H9 (cell line): ENCODE results near the gene PLCG1. TPM values are rescaled to one million over a fixed set of nuclear protein-coding genes. Genes with fewer than 3 reads are reported as not detected.

Source experiments
- DNase-seq: peaks from one replicate; pipeline ENCODE4 v3.0.0-alpha.2; 2017
- H2AFZ ChIP-seq: one replicate; pipeline ENCODE4 v1.6.1; 2013; ENCODE audit warnings: mild to moderate bottlenecking, low read length, control low read depth, moderate library complexity
- H2AK5ac ChIP-seq: 2 replicates; pipeline ENCODE4 v1.6.1; 2013; ENCODE audit warnings: low read length, control low read depth, mixed read lengths; ENCODE audit not compliant: insufficient read length
- H2BK120ac ChIP-seq: one replicate; pipeline ENCODE4 v1.6.1; 2013; ENCODE audit warnings: low read depth, mild to moderate bottlenecking, low read length, control low read depth, inconsistent platforms; ENCODE audit not compliant: poor library complexity, severe bottlenecking
- H2BK12ac ChIP-seq: 2 replicates; pipeline ENCODE4 v1.6.1; 2013; ENCODE audit warnings: low read length, control low read depth, mixed read lengths, low read depth; ENCODE audit not compliant: insufficient read length
- H2BK15ac ChIP-seq: 2 replicates; pipeline ENCODE4 v1.6.1; 2013; ENCODE audit warnings: low read depth, low read length, control low read depth
- H2BK20ac ChIP-seq: one replicate; pipeline ENCODE4 v1.6.1; 2013; ENCODE audit warnings: low read depth, mild to moderate bottlenecking, low read length, control low read depth, inconsistent platforms; ENCODE audit not compliant: poor library complexity, severe bottlenecking
- H2BK5ac ChIP-seq: 2 replicates; pipeline ENCODE4 v1.6.1; 2013; ENCODE audit warnings: low read length, control low read depth, mixed read lengths; ENCODE audit not compliant: insufficient read length
- H3K14ac ChIP-seq: 2 replicates; pipeline ENCODE4 v1.6.1; 2013; ENCODE audit warnings: low read length, control low read depth; ENCODE audit not compliant: insufficient read depth
- H3K18ac ChIP-seq: 2 replicates; pipeline ENCODE4 v1.6.1; 2013; ENCODE audit warnings: low read depth, mild to moderate bottlenecking, mixed read lengths, low read length, control low read depth; ENCODE audit not compliant: insufficient read length
- H3K23ac ChIP-seq: 2 replicates; pipeline ENCODE4 v1.6.1; 2013; ENCODE audit warnings: low read length, control low read depth, mixed read lengths, low read depth; ENCODE audit not compliant: insufficient read length
- H3K23me2 ChIP-seq: 2 replicates; pipeline ENCODE4 v1.6.1; 2013; ENCODE audit warnings: low read depth, mild to moderate bottlenecking, mixed read lengths, low read length, control low read depth; ENCODE audit not compliant: insufficient read length, poor library complexity, severe bottlenecking
- H3K27ac ChIP-seq: 2 replicates; pipeline ENCODE4 v1.5.1; 2013; ENCODE audit warnings: low read length, control low read depth, mixed read lengths, low read depth; ENCODE audit not compliant: insufficient read length
- H3K27me3 ChIP-seq: 2 replicates; pipeline ENCODE4 v1.6.1; 2013; ENCODE audit warnings: low read length, control low read depth, inconsistent platforms; ENCODE audit not compliant: insufficient read depth
- H3K4ac ChIP-seq: 2 replicates; pipeline ENCODE4 v1.6.1; 2013; ENCODE audit warnings: low read depth, mild to moderate bottlenecking, control low read depth, inconsistent platforms, low read length, moderate library complexity
- H3K4me1 ChIP-seq: 2 replicates; pipeline ENCODE4 v1.6.1; 2013; ENCODE audit warnings: low read length, control low read depth, inconsistent platforms; ENCODE audit not compliant: insufficient read depth
- H3K4me2 ChIP-seq: 2 replicates; pipeline ENCODE4 v1.6.1; 2013; ENCODE audit warnings: low read length, control low read depth, mixed read lengths; ENCODE audit not compliant: insufficient read length, insufficient read depth
- H3K56ac ChIP-seq: 2 replicates; pipeline ENCODE4 v1.6.1; 2013; ENCODE audit warnings: low read depth, mild to moderate bottlenecking, mixed read lengths, low read length, control low read depth; ENCODE audit not compliant: insufficient read length
- H3K79me1 ChIP-seq: 2 replicates; pipeline ENCODE4 v1.6.1; 2013; ENCODE audit warnings: low read depth, mild to moderate bottlenecking, moderate library complexity, low read length, control low read depth, inconsistent platforms; ENCODE audit not compliant: insufficient read depth, poor library complexity, severe bottlenecking
- H3K79me2 ChIP-seq: 2 replicates; pipeline ENCODE4 v1.6.1; 2013; ENCODE audit warnings: low read length, control low read depth, inconsistent platforms; ENCODE audit not compliant: insufficient read depth
- H3K9ac ChIP-seq: 2 replicates; pipeline ENCODE4 v1.6.1; 2013; ENCODE audit warnings: low read length, control low read depth, mixed read lengths; ENCODE audit not compliant: insufficient read length; ENCODE audit errors: extremely low read depth
- H3K9me3 ChIP-seq: one replicate; pipeline ENCODE4 v1.6.1; 2013; ENCODE audit warnings: low read depth, low read length, inconsistent platforms; ENCODE audit not compliant: control insufficient read depth
- H3T11ph ChIP-seq: one replicate; pipeline ENCODE4 v1.6.1; 2013; ENCODE audit warnings: mild to moderate bottlenecking, low read length, control low read depth, inconsistent platforms
- H4K20me1 ChIP-seq: one replicate; pipeline ENCODE4 v1.6.1; 2013; ENCODE audit not compliant: control insufficient read depth, insufficient read length, insufficient read depth
- H4K5ac ChIP-seq: 2 replicates; pipeline ENCODE4 v1.6.1; 2013; ENCODE audit warnings: low read depth, mild to moderate bottlenecking, mixed read lengths, low read length, control low read depth; ENCODE audit not compliant: insufficient read length
- H4K8ac ChIP-seq: replicated peaks from 2 replicates; pipeline ENCODE4 v1.6.1; 2013; ENCODE audit warnings: low read length, control low read depth, mixed read lengths, low read depth; ENCODE audit not compliant: insufficient read length
- H4K91ac ChIP-seq: 2 replicates; pipeline ENCODE4 v1.6.1; 2013; ENCODE audit warnings: low read depth, mild to moderate bottlenecking, moderate library complexity, mixed read lengths, low read length, control low read depth; ENCODE audit not compliant: insufficient read length
- H3K27ac Mint-ChIP-seq, 3 experiments: 2 replicates in 2 of 3; 3 replicates in 1 of 3; pipeline ENCODE4 v1.8.0; 2020 to 2021; ENCODE audit warnings: mixed read lengths in 3 of 3, mild to moderate bottlenecking in 1 of 3, moderate library complexity in 1 of 3
- H3K27me3 Mint-ChIP-seq: 2 replicates; pipeline ENCODE4 v1.8.0; 2021; ENCODE audit warnings: low read depth, mild to moderate bottlenecking, moderate library complexity, mixed read lengths
- H3K36me3 Mint-ChIP-seq, 3 experiments: 2 replicates in 2 of 3; 3 replicates in 1 of 3; pipeline ENCODE4 v1.8.0; 2020 to 2021; ENCODE audit warnings: low read depth in 3 of 3, mixed read lengths in 3 of 3; ENCODE audit not compliant: insufficient read depth in 1 of 3
- H3K4me1 Mint-ChIP-seq, 2 experiments: 2 replicates each; pipeline ENCODE4 v1.8.0; 2020; ENCODE audit warnings: mixed read lengths in 2 of 2
- H3K4me3 Mint-ChIP-seq, 2 experiments: 2 replicates in 1 of 2; 3 replicates in 1 of 2; pipeline ENCODE4 v1.8.0; 2020 to 2021; ENCODE audit warnings: mild to moderate bottlenecking in 2 of 2, mixed read lengths in 2 of 2, moderate library complexity in 1 of 2
- H3K9me3 Mint-ChIP-seq, 2 experiments: 2 replicates in 1 of 2; 3 replicates in 1 of 2; pipeline ENCODE4 v1.8.0; 2020; ENCODE audit warnings: mild to moderate bottlenecking in 2 of 2, mixed read lengths in 2 of 2, moderate library complexity in 1 of 2
- CTCF ChIP-seq: fragments of 200-600 bp; sonication (generic); conservative IDR thresholded peaks from 3 replicates; pipeline ENCODE4 v1.8.0; 2021; ENCODE audit warnings: antibody characterized with exemption, mild to moderate bottlenecking
- WGBS: extraction: QIAGEN DNeasy Blood & Tissue Kit; methylation state at CpG from one replicate; pipeline ENCODE4 v1.1.7; 2013; ENCODE audit warnings: missing lambda C conversion rate, low lambda C conversion rate, mixed read lengths; ENCODE audit not compliant: insufficient read length; ENCODE audit errors: extremely low coverage; 5-methylcytosine and 5-hydroxymethylcytosine counted together
- total RNA-seq: library from RNA; stranded (reverse); gene quantifications from 2 replicates; pipeline ENCODE4 v1.2.1, GENCODE V29; 2021

The PLCG1 gene
- total RNA-seq, 1 experiment from 2014 or later = 171 TPM

GRCh38 chr20:41219824-41220223, 82.5 kb downstream of the PLCG1 start:
- H2AFZ ChIP-seq = no peak overlapping the region
- DNase-seq = no peak
- no peak for TF ChIP-seq CTCF
- no peaks in the 10 kb centered on the region; the same call in 1 of the 2 replicates for H3K27me3 Mint-ChIP-seq
- no peaks in the 10 kb centered on the region for H3K9me3 Mint-ChIP-seq
- H3K9ac ChIP-seq = no peak overlapping the region
- H3K27me3 ChIP-seq = no peaks in the 10 kb centered on the region
- no peak overlapping the region for H2AK5ac ChIP-seq
- no peak overlapping the region for H3K18ac ChIP-seq
- H3K36me3 Mint-ChIP-seq = no peaks in the 10 kb centered on the region
- no peak overlapping the region for H4K8ac ChIP-seq
- no peak overlapping the region for H3K27ac Mint-ChIP-seq
- no CpG with 5 or more reads among the region's 2 CpGs for WGBS
- H3K4me1 ChIP-seq = no peaks in the 10 kb centered on the region
- H3K4ac ChIP-seq = no peak overlapping the region
- no peaks in the 10 kb centered on the region for H3K23me2 ChIP-seq
- H3K4me3 Mint-ChIP-seq = no peak overlapping the region
- no peak overlapping the region for H2BK120ac ChIP-seq
- H2BK12ac ChIP-seq = no peak overlapping the region
- H3K4me2 ChIP-seq = no peak overlapping the region
- H2BK15ac ChIP-seq = no peak overlapping the region
- no peaks in the 10 kb centered on the region for H3K4me1 Mint-ChIP-seq
- no peak overlapping the region for H4K5ac ChIP-seq
- no peak overlapping the region for H2BK20ac ChIP-seq
- H4K20me1 ChIP-seq = no peaks in the 10 kb centered on the region
- H3K14ac ChIP-seq = no peak overlapping the region
- no peak overlapping the region for H4K91ac ChIP-seq
- H3K27ac ChIP-seq = no peak overlapping the region
- H3K56ac ChIP-seq = no peak overlapping the region
- H3K23ac ChIP-seq = no peak overlapping the region
- H2BK5ac ChIP-seq = no peak overlapping the region
- no peaks in the 10 kb centered on the region for H3K79me2 ChIP-seq
- H3K9me3 ChIP-seq = no peaks in the 10 kb centered on the region
- H3K79me1 ChIP-seq = no peaks in the 10 kb centered on the region
- no peak overlapping the region for H3T11ph ChIP-seq
